HAP-1 (cell line): ENCODE measurements around the gene DRAXIN.
A peak's percentile ranks its signal among the peaks of the same experiment; 100 is the strongest.
"Not testable (repeated sequence)": the region's sequence is repeated elsewhere in the genome, so short reads cannot be mapped to it uniquely, and the experiment has no call there.

ENCODE experiments used
- DNase-seq, 2 experiments: peaks; one replicate each; pipeline ENCODE4 v3.0.0-alpha.2; 2016 to 2020; ENCODE audit warnings: low spot score in 2 of 2
- H3K27me3 ChIP-seq: fragments of 250-450 bp; sonication (Bioruptor Pico); 2 replicates; pipeline ENCODE4 v1.5.1; 2020; ENCODE audit warnings: low read depth, mild to moderate bottlenecking, moderate library complexity
- H3K36me3 ChIP-seq: fragments of 250-450 bp; sonication (Bioruptor Pico); replicated peaks from 2 replicates; pipeline ENCODE4 v1.5.1; 2020; ENCODE audit warnings: mild to moderate bottlenecking
- H3K4me1 ChIP-seq: fragments of 250-450 bp; sonication (Bioruptor Pico); 2 replicates; pipeline ENCODE4 v1.5.1; 2020; ENCODE audit warnings: mild to moderate bottlenecking
- H3K4me3 ChIP-seq: fragments of 250-450 bp; sonication (Bioruptor Pico); 2 replicates; pipeline ENCODE4 v1.5.1; 2020; ENCODE audit warnings: mild to moderate bottlenecking, moderate library complexity
- H3K9me3 ChIP-seq: fragments of 250-450 bp; sonication (Bioruptor Pico); 2 replicates; pipeline ENCODE4 v1.5.1; 2020; ENCODE audit warnings: mild to moderate bottlenecking, moderate library complexity
- in situ Hi-C: fragments of 300-500 bp; cut with MboI; formaldehyde crosslinking; loops from 3 replicates; pipeline ENCODE4 v1.14.3; 2020; ENCODE audit warnings: low sequenced_read_pairs, inconsistent platforms, mixed read lengths

DRAXIN gene

GRCh38 chr1:11691302-11691914 lies at the start of gene DRAXIN:
DRAXIN (plus strand) TSS chr1:11691710; CDS start chr1:11706259, 14,549 bp downstream.
- DNase-seq, result peak; percentile 32 to 77
- Histone ChIP-seq H3K4me3 (peak within 1 kb of the TSS; percentile 47), H3K9me3 (no peaks in the 10 kb centered on the region), H3K27me3 (peaks cover 3% of the 10 kb centered on the region; the same call in 1 of the 2 replicates), H3K4me1 (peaks cover 21% of the 10 kb centered on the region), H3K36me3 (no peaks in the 10 kb centered on the region)
- in situ Hi-C loops, result no loop called here

GRCh38 chr1:11641776-11642305 lies 49.7 kb upstream of the DRAXIN start:
- no peak overlapping the region for H3K4me3 ChIP-seq
- in situ Hi-C loops, result loop anchor here (5.0 to 10.0 kb wide), 3 partner anchors 317 to 607 kb away; no protein-coding TSS in a partner anchor
- DNase-seq, result peak; percentile 51 to 66

GRCh38 chr1:11642418-11643017 lies 49.0 kb upstream of the DRAXIN start:
- peak; percentile 65 to 83 for DNase-seq
- in situ Hi-C loops, result loop anchor here (5.0 to 10.0 kb wide), 3 partner anchors 318 to 608 kb away; no protein-coding TSS in a partner anchor

More at GRCh38 chr1:11641776-11642305, 49.7 kb upstream of the DRAXIN start:
- Histone ChIP-seq H3K9me3 (no peaks in the 10 kb centered on the region), H3K36me3 (no peaks in the 10 kb centered on the region), H3K27me3 (peaks cover 49% of the 10 kb centered on the region), H3K4me1 (peaks cover 6% of the 10 kb centered on the region; the same call in 1 of the 2 replicates)

GRCh38 chr1:11643782-11644181 lies 47.7 kb upstream of the DRAXIN start:
- no peaks in the 10 kb centered on the region for H3K9me3 ChIP-seq
- DNase-seq, result no peak
- H3K27me3 ChIP-seq, result peaks cover 32% of the 10 kb centered on the region
- H3K4me3 ChIP-seq, result no peak overlapping the region
- no peaks in the 10 kb centered on the region for H3K36me3 ChIP-seq
- peaks cover 6% of the 10 kb centered on the region; the same call in 1 of the 2 replicates for H3K4me1 ChIP-seq
- in situ Hi-C loops, result loop anchor here (5.0 to 10.0 kb wide), 3 partner anchors 319 to 609 kb away; no protein-coding TSS in a partner anchor

More at GRCh38 chr1:11642418-11643017, 49.0 kb upstream of the DRAXIN start:
- not testable (repeated sequence) for H3K36me3 ChIP-seq, H3K4me1 ChIP-seq, H3K4me3 ChIP-seq, H3K9me3 ChIP-seq
- H3K27me3 ChIP-seq, result peaks cover 44% of the 10 kb centered on the region

- Histone ChIP-seq H3K27me3 (peaks cover 19% of the 10 kb centered on the region), H3K4me3 (no peak overlapping the region), H3K4me1 (peaks cover 7% of the 10 kb centered on the region), H3K9me3 (no peaks in the 10 kb centered on the region), H3K36me3 (no peaks in the 10 kb centered on the region)
- DNase-seq, result no peak
- in situ Hi-C loops, result loop anchor here (10.0 kb wide), 2 partner anchors 320 to 610 kb away; no protein-coding TSS in a partner anchor
Observed at GRCh38 chr1:11645270-11645669, 46.2 kb upstream of the DRAXIN start.

- Histone ChIP-seq H3K9me3 (no peaks in the 10 kb centered on the region), H3K4me1 (peaks cover 12% of the 10 kb centered on the region), H3K36me3 (no peaks in the 10 kb centered on the region), H3K27me3 (peaks cover 14% of the 10 kb centered on the region), H3K4me3 (no peak overlapping the region)
- in situ Hi-C loops, result loop anchor here (10.0 kb wide), 2 partner anchors 321 to 611 kb away; no protein-coding TSS in a partner anchor
- DNase-seq, result peak; percentile 72 to 93
Observed at GRCh38 chr1:11645670-11646265, 45.7 kb upstream of the DRAXIN start.

GRCh38 chr1:11646317-11646716 lies 45.2 kb upstream of the DRAXIN start:
- Histone ChIP-seq H3K4me3 (no peak overlapping the region), H3K4me1 (peaks cover 12% of the 10 kb centered on the region), H3K36me3 (no peaks in the 10 kb centered on the region), H3K9me3 (no peaks in the 10 kb centered on the region), H3K27me3 (peaks cover 8% of the 10 kb centered on the region)
- in situ Hi-C loops, result loop anchor here (10.0 kb wide), 2 partner anchors 322 to 612 kb away; no protein-coding TSS in a partner anchor
- DNase-seq, result no peak

- Histone ChIP-seq H3K27me3 (peaks cover 4% of the 10 kb centered on the region; the same call in 1 of the 2 replicates), H3K36me3 (no peaks in the 10 kb centered on the region), H3K4me3 (no peak overlapping the region), H3K4me1 (peaks cover 6% of the 10 kb centered on the region), H3K9me3 (no peaks in the 10 kb centered on the region)
- in situ Hi-C loops, result loop anchor here (10.0 kb wide), 2 partner anchors 323 to 613 kb away; no protein-coding TSS in a partner anchor
- DNase-seq, result no peak
Observed at GRCh38 chr1:11647333-11647732, 44.2 kb upstream of the DRAXIN start.

GRCh38 chr1:11648039-11648438 lies 43.5 kb upstream of the DRAXIN start:
- Histone ChIP-seq H3K4me3 (no peak overlapping the region), H3K9me3 (no peaks in the 10 kb centered on the region), H3K36me3 (no peaks in the 10 kb centered on the region), H3K4me1 (peaks cover 6% of the 10 kb centered on the region), H3K27me3 (peaks cover 4% of the 10 kb centered on the region; the same call in 1 of the 2 replicates)
- DNase-seq, result no peak
- in situ Hi-C loops, result loop anchor here (10.0 kb wide), 2 partner anchors 323 to 613 kb away; no protein-coding TSS in a partner anchor

- H3K4me1 ChIP-seq, result peaks cover 7% of the 10 kb centered on the region
- H3K9me3 ChIP-seq, result no peaks in the 10 kb centered on the region
- H3K4me3 ChIP-seq, result no peak overlapping the region
- no peaks in the 10 kb centered on the region for H3K36me3 ChIP-seq
- H3K27me3 ChIP-seq, result 0 out of 2 replicates have a peak, but pooled peaks cover under 1% of the 10 kb centered on the region
- in situ Hi-C loops, result loop anchor here (10.0 kb wide), 2 partner anchors 324 to 614 kb away; no protein-coding TSS in a partner anchor
- DNase-seq, result peak in 1 of 2 experiments; percentile 66
Observed at GRCh38 chr1:11648732-11649158, 42.8 kb upstream of the DRAXIN start.

- H3K4me3 ChIP-seq, result no peak overlapping the region
- in situ Hi-C loops, result loop anchor here (10.0 kb wide), 2 partner anchors 324 to 614 kb away; no protein-coding TSS in a partner anchor
- H3K4me1 ChIP-seq, result peaks cover 12% of the 10 kb centered on the region
- no peaks in the 10 kb centered on the region for H3K9me3 ChIP-seq
- no peaks in the 10 kb centered on the region for H3K36me3 ChIP-seq
- DNase-seq, result no peak
- no peaks in the 10 kb centered on the region for H3K27me3 ChIP-seq
Observed at GRCh38 chr1:11649237-11649623, 42.3 kb upstream of the DRAXIN start.

- Histone ChIP-seq H3K27me3 (no peaks in the 10 kb centered on the region), H3K9me3 (no peaks in the 10 kb centered on the region), H3K4me1 (peaks cover 12% of the 10 kb centered on the region), H3K4me3 (peak overlapping the region; percentile 10), H3K36me3 (no peaks in the 10 kb centered on the region)
- no peak for DNase-seq
- in situ Hi-C loops, result loop anchor here (10.0 kb wide), 2 partner anchors 325 to 615 kb away; no protein-coding TSS in a partner anchor
Observed at GRCh38 chr1:11649624-11650330, 41.7 kb upstream of the DRAXIN start.
